HCT116 (cell line): ENCODE measurements around the gene LRRC3B. TPM values are rescaled to one million over a fixed set of nuclear protein-coding genes. Genes with fewer than 3 reads are reported as not detected.

Experiments
- ATAC-seq: fragments of 200-7000 bp; cut with Tn5 transposase; 2 replicates; pipeline ENCODE4 v1.9.1; 2020; ENCODE audit warnings: mild to moderate bottlenecking, moderate library complexity
- BruUV-seq: library from RNA; stranded (reverse); fragments of 400-500 nt; replicated peaks from 2 replicates; lab custom pipeline; 2021; lab: Mats Ljungman, UMichigan
- CTCF ChIA-PET: fragments of 300-600 bp; sonication (Branson Sonifier 250); formaldehyde crosslinking; loops from one replicate; lab custom pipeline; 2021; ENCODE audit warnings: antibody characterized with exemption; lab: Charles Lee
- POLR2A ChIA-PET: fragments of 300-600, 350-600 bp; sonication (Branson Sonifier 250); formaldehyde crosslinking; loops from one replicate; lab custom pipeline; 2021; ENCODE audit warnings: antibody characterized with exemption; lab: Charles Lee
- RAD21 ChIA-PET, 2 experiments: fragments of 300-600 bp; sonication (Branson Sonifier 250); formaldehyde crosslinking; loops; one replicate each; lab custom pipeline; 2023; ENCODE audit warnings: low total read pairs in 2 of 2; ENCODE audit not compliant: uncharacterized antibody in 2 of 2, unreplicated experiment in 2 of 2, low non-redundant PET in 1 of 2; lab: Charles Lee
- DNase-seq: peaks from one replicate; pipeline ENCODE4 v3.0.0-alpha.2; 2010; ENCODE audit warnings: low read depth, low spot score
- H2AFZ ChIP-seq: fragments of 200-600 bp; shearing (Covaris generic), sonication (generic); 2 replicates; pipeline ENCODE4 v1.6.1; 2017; ENCODE audit warnings: low read depth, mixed run types, mixed read lengths, antibody characterized with exemption, low read length; ENCODE audit not compliant: poor library complexity, severe bottlenecking
- H3K27ac ChIP-seq: 2 replicates; pipeline ENCODE4 v1.5.1; 2012; ENCODE audit warnings: low read depth, low read length
- H3K27me3 ChIP-seq: fragments of 200-600 bp; sonication (generic); 2 replicates; pipeline ENCODE4 v1.6.1; 2016; ENCODE audit warnings: mixed run types, low read length, mixed read lengths; ENCODE audit not compliant: insufficient read depth
- H3K36me3 ChIP-seq, 2 experiments: fragments of 200-500 bp in 1 of 2; fragments of 200-600 bp in 1 of 2; sonication (Bioruptor generic) in 1 of 2; sonication (generic) in 1 of 2; 2 replicates each; pipeline versions ENCODE4 v1.5.1 to v1.6.1; 2014 to 2016; ENCODE audit warnings: low read length in 2 of 2, inconsistent platforms in 1 of 2, mixed read lengths in 1 of 2, mixed run types in 1 of 2; ENCODE audit not compliant: insufficient read depth in 2 of 2, control insufficient read depth in 1 of 2
- H3K4me1 ChIP-seq, 2 experiments: fragments of 200-600 bp in 1 of 2; sonication (generic) in 1 of 2; 2 replicates each; pipeline versions ENCODE4 v1.5.1 to v1.6.1; 2012 to 2017; ENCODE audit warnings: low read length in 2 of 2, inconsistent platforms in 1 of 2, mild to moderate bottlenecking in 1 of 2, mixed read lengths in 1 of 2, mixed run types in 1 of 2, moderate library complexity in 1 of 2; ENCODE audit not compliant: insufficient read depth in 2 of 2, control insufficient read depth in 1 of 2
- H3K4me2 ChIP-seq: fragments of 200-600 bp; sonication (generic); 2 replicates; pipeline ENCODE4 v1.6.1; 2017; ENCODE audit warnings: mixed run types, low read length, mixed read lengths
- H3K4me3 ChIP-seq, 2 experiments: fragments of 200-600 bp in 1 of 2; sonication (generic) in 1 of 2; replicated peaks in 1 of 2; 2 replicates each; pipeline ENCODE4 v1.5.1; 2011 to 2016; ENCODE audit warnings: low read length in 2 of 2, control low read depth in 1 of 2, low read depth in 1 of 2, mild to moderate bottlenecking in 1 of 2, mixed read lengths in 1 of 2, mixed run types in 1 of 2
- H3K79me2 ChIP-seq: fragments of 200-600 bp; sonication (generic); 2 replicates; pipeline ENCODE4 v1.6.1; 2017; ENCODE audit warnings: mild to moderate bottlenecking, mixed run types, low read length, moderate library complexity, mixed read lengths; ENCODE audit not compliant: insufficient read depth
- H3K9ac ChIP-seq: fragments of 200-600 bp; sonication (generic); 2 replicates; pipeline ENCODE4 v1.6.1; 2016; ENCODE audit warnings: low read length, mixed read lengths
- H3K9me2 ChIP-seq: fragments of 200-600 bp; sonication (generic), shearing (Covaris generic); 2 replicates; pipeline ENCODE4 v1.6.1; 2017; ENCODE audit warnings: mixed run types, mild to moderate bottlenecking, moderate library complexity; ENCODE audit not compliant: insufficient read depth
- H3K9me3 ChIP-seq, 2 experiments: fragments of 200-500 bp in 1 of 2; fragments of 200-600 bp in 1 of 2; sonication (Bioruptor generic) in 1 of 2; sonication (generic) in 1 of 2; 2 replicates each; pipeline ENCODE4 v1.6.1; 2014 to 2017; ENCODE audit warnings: low read length in 2 of 2, mixed read lengths in 2 of 2, inconsistent platforms in 1 of 2, low read depth in 1 of 2, mild to moderate bottlenecking in 1 of 2, mixed run types in 1 of 2, moderate library complexity in 1 of 2; ENCODE audit not compliant: control insufficient read depth in 1 of 2, insufficient read depth in 1 of 2
- H4K20me1 ChIP-seq: fragments of 200-600 bp; sonication (generic), shearing (Covaris generic); 2 replicates; pipeline ENCODE4 v1.6.1; 2017; ENCODE audit warnings: mixed run types, mild to moderate bottlenecking, moderate library complexity; ENCODE audit not compliant: insufficient read depth
- CEBPB ChIP-seq: IDR thresholded peaks from 2 replicates; pipeline ENCODE4 v1.6.1; 2012; ENCODE audit warnings: low read depth
- EZH2phosphoT487 ChIP-seq: fragments of 200-600 bp; IDR thresholded peaks from 2 replicates; pipeline ENCODE4 v1.6.1; 2018; ENCODE audit warnings: antibody characterized with exemption, borderline replicate concordance
- JUND ChIP-seq: IDR thresholded peaks from 2 replicates; pipeline ENCODE4 v1.6.1; 2012
- POLR2A ChIP-seq: IDR thresholded peaks from 2 replicates; pipeline ENCODE4 v1.7.0; 2011; ENCODE audit warnings: borderline replicate concordance; ENCODE audit not compliant: insufficient read depth, insufficient read length; ENCODE audit errors: extremely low read depth
- POLR2AphosphoS5 ChIP-seq: IDR thresholded peaks from 2 replicates; pipeline ENCODE4 v1.6.1; 2011; ENCODE audit warnings: mild to moderate bottlenecking, low read depth, low read length, moderate library complexity
- RAD21 ChIP-seq: IDR thresholded peaks from 2 replicates; pipeline ENCODE4 v1.6.1; 2012; ENCODE audit warnings: low read depth, mild to moderate bottlenecking
- SIN3A ChIP-seq: IDR thresholded peaks from 2 replicates; pipeline ENCODE4 v1.6.1; 2012; ENCODE audit warnings: low read depth
- SP1 ChIP-seq: IDR thresholded peaks from 2 replicates; pipeline ENCODE4 v1.6.1; 2012; ENCODE audit warnings: low read depth
- SRF ChIP-seq: IDR thresholded peaks from 2 replicates; pipeline ENCODE4 v1.6.1; 2012; ENCODE audit warnings: low read depth
- TCF7L2 ChIP-seq: IDR thresholded peaks from 2 replicates; pipeline ENCODE4 v1.7.0; 2011; ENCODE audit warnings: borderline replicate concordance, inconsistent platforms; ENCODE audit not compliant: insufficient read depth, insufficient read length; ENCODE audit errors: extremely low read depth
- ZBTB33 ChIP-seq: IDR thresholded peaks from 2 replicates; pipeline ENCODE4 v1.6.1; 2011; ENCODE audit warnings: mild to moderate bottlenecking, low read length, moderate library complexity; ENCODE audit not compliant: insufficient replicate concordance; ENCODE audit errors: extremely low read depth
- ZFX ChIP-seq: fragments of 450-650 bp; IDR thresholded peaks from 2 replicates; pipeline ENCODE4 v1.6.1; 2017
- intact Hi-C: fragments of 100-400 bp; cut with micrococcal nuclease; formaldehyde crosslinking; loops from 2 replicates; pipeline ENCODE4 v1.10.0; 2022
- total RNA-seq: library from RNA; stranded (reverse); gene quantifications from one replicate; pipeline ENCODE4 v1.2.1, GENCODE V29; 2021; ENCODE audit not compliant: unreplicated experiment
- TF ChIP-seq, protein P1 (sequence below), 3 experiments: fragments of 200-600 bp in 1 of 3; sonication (generic) in 1 of 3; IDR thresholded peaks in 2 of 3; conservative IDR thresholded peaks in 1 of 3; 2 replicates each; pipeline ENCODE4 v1.5.1; 2012 to 2017; ENCODE audit warnings: low read depth in 2 of 3, low read length in 2 of 3, antibody characterized with exemption in 1 of 3, borderline replicate concordance in 1 of 3, control low read depth in 1 of 3, mild to moderate bottlenecking in 1 of 3, mixed read lengths in 1 of 3, mixed run types in 1 of 3, moderate library complexity in 1 of 3; ENCODE audit not compliant: insufficient read depth in 1 of 3

Gene LRRC3B
- total RNA-seq, 1 experiment from 2014 or later = not detected

GRCh38 chr3:26630669-26631389, 8.3 kb downstream of the LRRC3B start:
- peaks cover 0 to 2% of the 10 kb centered on the region in 2 experiments; a peak in 1 of 4 replicates for H3K9me3 ChIP-seq
- H3K36me3 ChIP-seq = no peaks in the 10 kb centered on the region
- H3K9me2 ChIP-seq = no peaks in the 10 kb centered on the region
- ChIA-PET CTCF (no interaction called here), RAD21 (no interaction called here), POLR2A (no interaction called here)
- no peak for ATAC-seq
- H3K4me1 ChIP-seq = no peaks in the 10 kb centered on the region
- no peaks in the 10 kb centered on the region for H3K27me3 ChIP-seq
- no peaks in the 10 kb centered on the region for H3K79me2 ChIP-seq
- H3K4me2 ChIP-seq = no peak overlapping the region
- no peak overlapping the region for H3K9ac ChIP-seq
- DNase-seq = no peak
- no peaks in the 10 kb centered on the region for H4K20me1 ChIP-seq
- H3K4me3 ChIP-seq = no peak overlapping the region
- H3K27ac ChIP-seq = no peak overlapping the region
- no TSS peak for BruUV-seq
- no peak overlapping the region for H2AFZ ChIP-seq
- intact Hi-C loops = no loop called here
- TF ChIP-seq CEBPB = no peak
- no peak for TF ChIP-seq JUND
- no peak for TF ChIP-seq SIN3A
- no peak for TF ChIP-seq ZFX
- no peak for TF ChIP-seq EZH2phosphoT487
- TF ChIP-seq, protein P1, sequence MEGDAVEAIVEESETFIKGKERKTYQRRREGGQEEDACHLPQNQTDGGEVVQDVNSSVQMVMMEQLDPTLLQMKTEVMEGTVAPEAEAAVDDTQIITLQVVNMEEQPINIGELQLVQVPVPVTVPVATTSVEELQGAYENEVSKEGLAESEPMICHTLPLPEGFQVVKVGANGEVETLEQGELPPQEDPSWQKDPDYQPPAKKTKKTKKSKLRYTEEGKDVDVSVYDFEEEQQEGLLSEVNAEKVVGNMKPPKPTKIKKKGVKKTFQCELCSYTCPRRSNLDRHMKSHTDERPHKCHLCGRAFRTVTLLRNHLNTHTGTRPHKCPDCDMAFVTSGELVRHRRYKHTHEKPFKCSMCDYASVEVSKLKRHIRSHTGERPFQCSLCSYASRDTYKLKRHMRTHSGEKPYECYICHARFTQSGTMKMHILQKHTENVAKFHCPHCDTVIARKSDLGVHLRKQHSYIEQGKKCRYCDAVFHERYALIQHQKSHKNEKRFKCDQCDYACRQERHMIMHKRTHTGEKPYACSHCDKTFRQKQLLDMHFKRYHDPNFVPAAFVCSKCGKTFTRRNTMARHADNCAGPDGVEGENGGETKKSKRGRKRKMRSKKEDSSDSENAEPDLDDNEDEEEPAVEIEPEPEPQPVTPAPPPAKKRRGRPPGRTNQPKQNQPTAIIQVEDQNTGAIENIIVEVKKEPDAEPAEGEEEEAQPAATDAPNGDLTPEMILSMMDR (IDR thresholded peaks at IDR 0.05 in 2 of 3, conservative IDR thresholded peaks at IDR 0.05 in 1 of 3; ENCODE audit: borderline replicate concordance in 1 of 3, insufficient read depth in 1 of 3, low read depth in 2 of 3, low read length in 2 of 3) = no peak
- no peak for TF ChIP-seq SP1
- no peak for TF ChIP-seq SRF
- TF ChIP-seq POLR2AphosphoS5 = no peak
- TF ChIP-seq ZBTB33 = no peak
- TF ChIP-seq TCF7L2 = no peak
- no peak for TF ChIP-seq RAD21
- TF ChIP-seq POLR2A = no peak
